D721Med (cell line): Measurements from ENCODE around the gene PSMD6.

Source experiments
- DNase-seq: peaks from one replicate; pipeline ENCODE4 v3.0.0; 2011; ENCODE audit warnings: low spot score; ENCODE audit not compliant: insufficient read length
- FAIRE-seq: peaks from 2 replicates; lab custom pipeline; 2011; peaks lifted over from hg19 to GRCh38; lab: Jason Lieb, UNC
- CTCF ChIP-seq: IDR thresholded peaks from 2 replicates; pipeline ENCODE4 v1.5.1; 2012; ENCODE audit warnings: mild to moderate bottlenecking, control low read depth; ENCODE audit not compliant: insufficient read depth; ENCODE audit errors: missing control alignments

PSMD6 gene

GRCh38 chr3:63980830-63981498, 42.3 kb downstream of the PSMD6 start:
- no peak for TF ChIP-seq CTCF
- FAIRE-seq (no peak), DNase-seq (no peak)

GRCh38 chr3:63980019-63980418, 43.3 kb downstream of the PSMD6 start:
- FAIRE-seq (no peak), DNase-seq (no peak)
- TF ChIP-seq CTCF, result no peak

- DNase-seq, result no peak
- FAIRE-seq, result peak; percentile 91
- TF ChIP-seq CTCF, result no peak
Observed at GRCh38 chr3:63979093-63979885, 44.0 kb downstream of the PSMD6 start.

GRCh38 chr3:63977893-63978292, 45.4 kb downstream of the PSMD6 start:
- FAIRE-seq (no peak), DNase-seq (no peak)
- no peak for TF ChIP-seq CTCF

- TF ChIP-seq CTCF, result no peak
- DNase-seq (no peak), FAIRE-seq (no peak)
Observed at GRCh38 chr3:63976872-63977200, 46.5 kb downstream of the PSMD6 start.

GRCh38 chr3:63976161-63976871, 47.0 kb downstream of the PSMD6 start:
- DNase-seq (no peak), FAIRE-seq (no peak)
- TF ChIP-seq CTCF, result no peak
